GM19238 (cell line): ENCODE measurements around the gene R3HDML.
"Not testable (repeated sequence)": the region's sequence is repeated elsewhere in the genome, so short reads cannot be mapped to it uniquely, and the experiment has no call there.

Source experiments
- DNase-seq: peaks from one replicate; pipeline ENCODE4 v3.0.0; 2011; ENCODE audit warnings: low spot score; ENCODE audit not compliant: insufficient read length

R3HDML gene

GRCh38 chr20:44327748-44328147, 9.1 kb upstream of the R3HDML start:
- not testable (repeated sequence) for DNase-seq

- no peak for DNase-seq
These were observed 8.4 kb upstream of the R3HDML start for GRCh38 chr20:44328428-44328827.

GRCh38 chr20:44331201-44331600, 5.6 kb upstream of the R3HDML start:
- DNase-seq, result no peak

- DNase-seq, result no peak
These were observed 2.5 kb upstream of the R3HDML start for GRCh38 chr20:44334306-44334705.

- no peak for DNase-seq
These were observed 2.1 kb upstream of the R3HDML start for GRCh38 chr20:44334709-44335108.

GRCh38 chr20:44335675-44336074, 1.2 kb upstream of the R3HDML start:
- DNase-seq, result no peak

GRCh38 chr20:44336086-44336485, 757 bp upstream of the R3HDML start:
- no peak for DNase-seq

- no peak for DNase-seq
These were observed 5.4 kb downstream of the R3HDML start for GRCh38 chr20:44342248-44342647.

- DNase-seq, result no peak
These were observed 6.4 kb downstream of the R3HDML start for GRCh38 chr20:44343162-44343675.

- no peak for DNase-seq
These were observed 7.9 kb downstream of the R3HDML start for GRCh38 chr20:44344723-44345122.

- DNase-seq, result no peak
These were observed 8.3 kb downstream of the R3HDML start for GRCh38 chr20:44345147-44345546.

GRCh38 chr20:44345941-44346340, 9.1 kb downstream of the R3HDML start:
- not testable (repeated sequence) for DNase-seq

GRCh38 chr20:44348168-44348659, 11.4 kb downstream of the R3HDML start:
- no peak for DNase-seq

- DNase-seq, result no peak
These were observed 12.5 kb downstream of the R3HDML start for GRCh38 chr20:44349349-44349748.

GRCh38 chr20:44350567-44350966, 13.7 kb downstream of the R3HDML start:
- DNase-seq, result no peak

- DNase-seq, result no peak
These were observed 18.2 kb downstream of the R3HDML start for GRCh38 chr20:44354979-44355497.

GRCh38 chr20:44355498-44356352, 18.9 kb downstream of the R3HDML start, which contains the start of gene HNF4A:
TSS of gene HNF4A (plus strand) at chr20:44355699. CDS start at chr20:44355805, 106 bp downstream.
- DNase-seq, result no peak

GRCh38 chr20:44356353-44356723, 19.5 kb downstream of the R3HDML start:
- no peak for DNase-seq

GRCh38 chr20:44357020-44357419, 20.2 kb downstream of the R3HDML start:
- no peak for DNase-seq

GRCh38 chr20:44357555-44358125, 20.8 kb downstream of the R3HDML start:
- no peak for DNase-seq

- no peak for DNase-seq
These were observed 21.9 kb downstream of the R3HDML start for GRCh38 chr20:44358776-44359175.

GRCh38 chr20:44360221-44360620, 23.4 kb downstream of the R3HDML start:
- no peak for DNase-seq
